GM12864 (cell line): Measurements from ENCODE around the gene HOXD12.

ENCODE experiments used
- DNase-seq: peaks from one replicate; pipeline ENCODE4 v3.0.0-alpha.2; 2011; ENCODE audit warnings: low read depth
- H3K4me3 ChIP-seq: 2 replicates; pipeline ENCODE4 v1.5.1; 2011; ENCODE audit warnings: mild to moderate bottlenecking, low read depth, low read length, control low read depth
- CTCF ChIP-seq: IDR thresholded peaks from 2 replicates; pipeline ENCODE4 v1.5.1; 2011; ENCODE audit warnings: low read depth, mild to moderate bottlenecking, moderate library complexity, low read length, control low read depth, inconsistent platforms; ENCODE audit errors: missing control alignments

Gene HOXD12

GRCh38 chr2:176146645-176147044, 47.0 kb downstream of the HOXD12 start:
- no peak overlapping the region for H3K4me3 ChIP-seq
- DNase-seq, result no peak
- no peak for TF ChIP-seq CTCF

GRCh38 chr2:176147210-176147799, 47.7 kb downstream of the HOXD12 start:
- H3K4me3 ChIP-seq, result no peak overlapping the region
- DNase-seq, result no peak
- TF ChIP-seq CTCF, result no peak

GRCh38 chr2:176147800-176148496, 48.4 kb downstream of the HOXD12 start:
- no peak for DNase-seq
- no peak overlapping the region for H3K4me3 ChIP-seq
- no peak for TF ChIP-seq CTCF

- no peak overlapping the region for H3K4me3 ChIP-seq
- no peak for DNase-seq
- no peak for TF ChIP-seq CTCF
Observed at GRCh38 chr2:176148751-176149421, 49.3 kb downstream of the HOXD12 start.

- no peak for DNase-seq
- no peak overlapping the region for H3K4me3 ChIP-seq
- no peak for TF ChIP-seq CTCF
Observed at GRCh38 chr2:176149481-176149938, 49.9 kb downstream of the HOXD12 start.

GRCh38 chr2:176149939-176150583, 50.5 kb downstream of the HOXD12 start:
- no peak overlapping the region for H3K4me3 ChIP-seq
- DNase-seq, result no peak
- no peak for TF ChIP-seq CTCF
